Measurements from ENCODE around the gene HECTD4.

Gene HECTD4

GRCh38 chr12:112374166-112374740, 8.0 kb downstream of the HECTD4 start:
- TF ChIP-seq EZH2phosphoT487 (IDR thresholded peaks at IDR 0.05; ENCODE audit: borderline replicate concordance) (no peak), CTCF (conservative IDR thresholded peaks at IDR 0.05; ENCODE audit: low read length) (no peak)
- Histone ChIP-seq H4K20me1 (ENCODE audit: insufficient read depth, low read length, poor library complexity, severe bottlenecking) (peaks cover 51% of the 10 kb centered on the region), H3K4me3 (ENCODE audit: low read length, poor library complexity, severe bottlenecking) (no peak overlapping the region), H3K9me3 (ENCODE audit: insufficient read depth, low read depth, low read length) (no peaks in the 10 kb centered on the region), H3K9me2 (replicated peaks; ENCODE audit: low read depth, low read length) (no peaks in the 10 kb centered on the region), H3K79me2 (ENCODE audit: insufficient read depth, low read length) (peaks cover 95% of the 10 kb centered on the region), H3K36me3 (ENCODE audit: insufficient read depth, low read length) (no peaks in the 10 kb centered on the region), H3K4me1 (ENCODE audit: insufficient read depth, low read length, poor library complexity, severe bottlenecking) (peaks cover 3% of the 10 kb centered on the region), H3F3A (ENCODE audit: low read depth) (no peaks in the 10 kb centered on the region), H3K4me2 (ENCODE audit: low read depth, low read length, poor library complexity, severe bottlenecking) (no peak overlapping the region), H2AFZ (ENCODE audit: low read length) (no peak overlapping the region), H3K9ac (ENCODE audit: low read depth, low read length, poor library complexity, severe bottlenecking) (no peak overlapping the region), H3K27me3 (ENCODE audit: insufficient read depth, low read length, poor library complexity, severe bottlenecking) (no peaks in the 10 kb centered on the region)

- H3K79me2 ChIP-seq (ENCODE audit: insufficient read depth, low read length), result peaks cover 89% of the 10 kb centered on the region
- H3K4me3 ChIP-seq (ENCODE audit: low read length, poor library complexity, severe bottlenecking), result no peak overlapping the region
Observed at GRCh38 chr12:112370868-112371510, 11.2 kb downstream of the HECTD4 start.

GRCh38 chr12:112370199-112370598, 12.0 kb downstream of the HECTD4 start:
- H3K9ac ChIP-seq (ENCODE audit: low read depth, low read length, poor library complexity, severe bottlenecking), result no peak overlapping the region
- H3K9me2 ChIP-seq (replicated peaks; ENCODE audit: low read depth, low read length), result no peaks in the 10 kb centered on the region
- peaks cover 89% of the 10 kb centered on the region for H3K79me2 ChIP-seq (ENCODE audit: insufficient read depth, low read length)
- no peaks in the 10 kb centered on the region for H3K36me3 ChIP-seq (ENCODE audit: insufficient read depth, low read length)
- no peak overlapping the region for H2AFZ ChIP-seq (ENCODE audit: low read length)
- no peaks in the 10 kb centered on the region for H3K27me3 ChIP-seq (ENCODE audit: insufficient read depth, low read length, poor library complexity, severe bottlenecking)
- H3F3A ChIP-seq (ENCODE audit: low read depth), result no peaks in the 10 kb centered on the region
- H4K20me1 ChIP-seq (ENCODE audit: insufficient read depth, low read length, poor library complexity, severe bottlenecking), result peaks cover 25% of the 10 kb centered on the region
- peaks cover 2% of the 10 kb centered on the region for H3K4me1 ChIP-seq (ENCODE audit: insufficient read depth, low read length, poor library complexity, severe bottlenecking)
- TF ChIP-seq EZH2phosphoT487 (IDR thresholded peaks at IDR 0.05; ENCODE audit: borderline replicate concordance) (no peak), CTCF (conservative IDR thresholded peaks at IDR 0.05; ENCODE audit: low read length) (no peak)
- H3K4me3 ChIP-seq (ENCODE audit: low read length, poor library complexity, severe bottlenecking), result no peak overlapping the region
- H3K4me2 ChIP-seq (ENCODE audit: low read depth, low read length, poor library complexity, severe bottlenecking), result no peak overlapping the region
- no peaks in the 10 kb centered on the region for H3K9me3 ChIP-seq (ENCODE audit: insufficient read depth, low read depth, low read length)

More at GRCh38 chr12:112370868-112371510, 11.2 kb downstream of the HECTD4 start:
- H3F3A ChIP-seq (ENCODE audit: low read depth), result no peaks in the 10 kb centered on the region
- no peak overlapping the region for H2AFZ ChIP-seq (ENCODE audit: low read length)
- H3K4me2 ChIP-seq (ENCODE audit: low read depth, low read length, poor library complexity, severe bottlenecking), result no peak overlapping the region
- H3K4me1 ChIP-seq (ENCODE audit: insufficient read depth, low read length, poor library complexity, severe bottlenecking), result peaks cover 2% of the 10 kb centered on the region
- H4K20me1 ChIP-seq (ENCODE audit: insufficient read depth, low read length, poor library complexity, severe bottlenecking), result peaks cover 32% of the 10 kb centered on the region
- no peak overlapping the region for H3K9ac ChIP-seq (ENCODE audit: low read depth, low read length, poor library complexity, severe bottlenecking)
- no peaks in the 10 kb centered on the region for H3K27me3 ChIP-seq (ENCODE audit: insufficient read depth, low read length, poor library complexity, severe bottlenecking)
- TF ChIP-seq CTCF (conservative IDR thresholded peaks at IDR 0.05; ENCODE audit: low read length) (no peak), EZH2phosphoT487 (IDR thresholded peaks at IDR 0.05; ENCODE audit: borderline replicate concordance) (no peak)
- no peaks in the 10 kb centered on the region for H3K9me2 ChIP-seq (replicated peaks; ENCODE audit: low read depth, low read length)
- no peaks in the 10 kb centered on the region for H3K36me3 ChIP-seq (ENCODE audit: insufficient read depth, low read length)
- H3K9me3 ChIP-seq (ENCODE audit: insufficient read depth, low read depth, low read length), result no peaks in the 10 kb centered on the region

All from Loucy (cell line).